ENCODE data around the gene AMPH.
"Not testable (repeated sequence)": the region's sequence is repeated elsewhere in the genome, so short reads cannot be mapped to it uniquely, and the experiment has no call there.

AMPH gene

DNA sequence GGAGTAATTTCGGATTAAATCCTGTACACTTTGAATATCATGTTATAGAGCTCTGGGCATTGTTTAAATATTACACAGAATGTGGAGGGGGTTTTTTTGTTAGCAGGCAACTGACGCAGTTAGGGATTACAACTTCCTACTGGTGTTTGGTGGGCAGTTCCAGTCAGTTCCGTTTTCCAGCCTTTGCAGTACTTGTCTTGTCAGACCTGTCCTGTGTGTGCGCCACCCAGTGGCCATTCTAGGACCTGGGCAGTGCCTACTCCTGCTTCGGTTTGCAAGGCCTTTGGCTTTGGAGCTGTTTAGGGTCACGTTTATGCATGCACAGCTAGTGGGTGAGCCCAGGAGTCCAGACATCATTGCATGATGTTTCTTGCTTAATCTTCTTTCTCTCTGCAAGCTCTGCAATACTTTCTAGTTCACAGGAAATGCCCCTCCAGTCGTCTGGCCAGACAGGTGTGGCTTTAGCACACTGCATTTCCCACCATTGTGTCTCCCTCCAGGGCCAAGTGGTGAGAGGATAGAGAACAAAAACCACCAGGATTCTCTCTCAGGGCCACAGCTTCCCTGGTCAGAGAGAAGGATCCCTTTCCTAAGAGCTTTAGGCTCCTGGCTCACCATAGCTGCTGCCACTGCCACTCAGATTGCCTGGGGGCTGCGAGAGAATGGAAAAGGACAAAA, 261.2 kb downstream of the AMPH start:
- H3K9me3 ChIP-seq = no peaks in the 10 kb centered on the region
- TF ChIP-seq, protein P1, sequence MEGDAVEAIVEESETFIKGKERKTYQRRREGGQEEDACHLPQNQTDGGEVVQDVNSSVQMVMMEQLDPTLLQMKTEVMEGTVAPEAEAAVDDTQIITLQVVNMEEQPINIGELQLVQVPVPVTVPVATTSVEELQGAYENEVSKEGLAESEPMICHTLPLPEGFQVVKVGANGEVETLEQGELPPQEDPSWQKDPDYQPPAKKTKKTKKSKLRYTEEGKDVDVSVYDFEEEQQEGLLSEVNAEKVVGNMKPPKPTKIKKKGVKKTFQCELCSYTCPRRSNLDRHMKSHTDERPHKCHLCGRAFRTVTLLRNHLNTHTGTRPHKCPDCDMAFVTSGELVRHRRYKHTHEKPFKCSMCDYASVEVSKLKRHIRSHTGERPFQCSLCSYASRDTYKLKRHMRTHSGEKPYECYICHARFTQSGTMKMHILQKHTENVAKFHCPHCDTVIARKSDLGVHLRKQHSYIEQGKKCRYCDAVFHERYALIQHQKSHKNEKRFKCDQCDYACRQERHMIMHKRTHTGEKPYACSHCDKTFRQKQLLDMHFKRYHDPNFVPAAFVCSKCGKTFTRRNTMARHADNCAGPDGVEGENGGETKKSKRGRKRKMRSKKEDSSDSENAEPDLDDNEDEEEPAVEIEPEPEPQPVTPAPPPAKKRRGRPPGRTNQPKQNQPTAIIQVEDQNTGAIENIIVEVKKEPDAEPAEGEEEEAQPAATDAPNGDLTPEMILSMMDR (IDR thresholded peaks at IDR 0.05) = peak; percentile 51
- peaks cover 12 to 15% of the 10 kb centered on the region in 2 experiments for H3K4me1 ChIP-seq (ENCODE audit: control insufficient read depth in 1 of 2, insufficient read depth in 1 of 2, low read depth in 1 of 2, low read length in 1 of 2)
- no peaks in the 10 kb centered on the region for H3K36me3 ChIP-seq
- peak overlapping the region; percentile 16 for H3K27ac ChIP-seq
- H3K27me3 ChIP-seq = no peaks in the 10 kb centered on the region
- no peak overlapping the region for H3K4me3 ChIP-seq (ENCODE audit: low read depth in 1 of 2, low read length in 1 of 2)

DNA sequence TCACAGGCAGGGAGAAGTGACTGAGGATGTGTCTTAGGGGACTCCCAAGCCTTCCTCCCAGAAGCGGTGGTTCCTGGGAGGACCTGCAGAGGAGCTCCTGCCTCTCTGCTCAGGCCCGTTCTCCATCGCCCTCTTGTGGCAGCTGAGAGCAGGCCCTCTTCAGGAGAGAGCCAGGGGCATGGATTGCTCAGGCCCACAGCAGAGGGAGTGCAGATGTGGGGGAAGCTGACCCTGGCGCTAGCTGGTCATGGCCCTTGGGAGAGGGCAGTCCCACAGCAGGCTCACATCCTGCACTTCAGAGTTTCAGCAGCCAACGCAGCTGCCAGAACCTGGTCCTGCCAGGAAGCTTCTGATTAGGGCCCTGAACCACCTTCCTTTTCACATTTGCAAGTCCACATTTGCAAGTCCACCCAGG, 263.0 kb downstream of the AMPH start:
- TF ChIP-seq, protein P1 (IDR thresholded peaks at IDR 0.05) = peak; percentile 67
- peaks cover 12 to 15% of the 10 kb centered on the region in 2 experiments for H3K4me1 ChIP-seq (ENCODE audit: control insufficient read depth in 1 of 2, insufficient read depth in 1 of 2, low read depth in 1 of 2, low read length in 1 of 2)
- no peaks in the 10 kb centered on the region for H3K9me3 ChIP-seq
- no peak overlapping the region for H3K4me3 ChIP-seq (ENCODE audit: low read depth in 1 of 2, low read length in 1 of 2)
- H3K27me3 ChIP-seq = no peaks in the 10 kb centered on the region
- no peaks in the 10 kb centered on the region for H3K36me3 ChIP-seq
- no peak overlapping the region for H3K27ac ChIP-seq

- Histone ChIP-seq H3K36me3 (no peaks in the 10 kb centered on the region), H3K4me3 (ENCODE audit: low read depth in 1 of 2, low read length in 1 of 2) (no peak overlapping the region), H3K4me1 (ENCODE audit: control insufficient read depth in 1 of 2, insufficient read depth in 1 of 2, low read depth in 1 of 2, low read length in 1 of 2) (peaks cover 12 to 18% of the 10 kb centered on the region in 2 experiments), H3K27ac (no peak overlapping the region), H3K27me3 (no peaks in the 10 kb centered on the region), H3K9me3 (no peaks in the 10 kb centered on the region)
- TF ChIP-seq, protein P1 (IDR thresholded peaks at IDR 0.05) = no peak
Measured at GRCh38 chr7:38367301-38367890, 263.8 kb downstream of the AMPH start.

DNA sequence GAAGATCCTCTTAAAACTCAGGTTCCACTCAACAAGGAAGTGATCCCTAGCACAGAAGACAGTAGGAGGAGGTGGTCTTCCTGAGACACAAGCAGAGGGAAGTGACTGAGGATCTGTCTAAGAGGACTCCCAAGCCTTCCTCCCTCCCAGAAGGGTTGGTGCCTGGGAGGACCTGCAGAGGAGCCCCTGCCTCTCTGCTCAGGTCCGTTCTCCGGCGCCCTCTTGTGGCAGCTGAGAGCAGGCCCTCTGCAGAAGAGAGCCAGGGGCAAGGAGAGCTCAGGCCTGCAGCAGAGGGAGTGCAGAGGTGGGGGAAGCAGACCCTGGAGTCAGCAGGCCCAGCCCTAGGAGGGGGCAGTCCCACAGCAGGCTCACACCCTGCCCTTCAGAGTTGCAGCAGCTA, 267.8 kb downstream of the AMPH start:
- H3K27ac ChIP-seq; H3K27me3 ChIP-seq; H3K4me3 ChIP-seq (ENCODE audit: low read depth in 1 of 2, low read length in 1 of 2); H3K9me3 ChIP-seq; H3K36me3 ChIP-seq: not testable (repeated sequence)
- TF ChIP-seq, protein P1 (IDR thresholded peaks at IDR 0.05) = peak; percentile 64
- peaks cover 4 to 21% of the 10 kb centered on the region in 2 experiments for H3K4me1 ChIP-seq (ENCODE audit: control insufficient read depth in 1 of 2, insufficient read depth in 1 of 2, low read depth in 1 of 2, low read length in 1 of 2)

DNA sequence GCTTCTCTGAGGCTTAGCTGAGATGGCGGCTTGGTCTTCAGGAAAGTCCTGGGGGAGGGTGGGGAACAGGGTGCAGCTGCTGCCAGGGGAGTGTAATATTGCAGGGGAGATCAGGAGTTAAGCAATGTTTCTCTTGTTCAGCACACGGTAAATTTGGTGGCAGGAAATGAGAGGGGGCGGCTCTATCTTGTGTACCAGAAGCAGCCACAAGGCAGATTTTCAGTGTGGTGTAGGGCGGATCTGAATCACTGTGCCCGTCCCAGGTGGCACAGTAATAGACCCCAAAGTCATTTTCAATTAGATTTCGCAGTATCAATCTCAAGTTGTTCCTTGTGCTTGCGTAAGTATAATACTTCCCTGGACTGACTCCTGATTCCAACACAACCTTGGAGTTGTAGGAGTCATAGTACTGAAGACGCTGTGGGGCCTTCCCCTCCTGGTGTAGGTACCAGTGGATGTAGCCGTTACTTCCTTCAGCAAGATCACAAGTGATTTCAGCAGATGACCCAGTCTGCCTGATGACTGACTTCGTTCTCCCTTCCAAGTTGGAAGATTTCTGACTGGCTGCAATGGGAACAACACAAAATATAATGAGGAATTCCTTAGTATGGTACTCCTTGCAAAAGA, 268.4 kb downstream of the AMPH start:
- not testable (repeated sequence) for H3K27me3 ChIP-seq; H3K9me3 ChIP-seq; H3K4me3 ChIP-seq (ENCODE audit: low read depth in 1 of 2, low read length in 1 of 2); H3K36me3 ChIP-seq; H3K27ac ChIP-seq
- peaks cover 4 to 17% of the 10 kb centered on the region in 2 experiments for H3K4me1 ChIP-seq (ENCODE audit: control insufficient read depth in 1 of 2, insufficient read depth in 1 of 2, low read depth in 1 of 2, low read length in 1 of 2)

GRCh38 chr7:38360776-38361175, 270.4 kb downstream of the AMPH start:
- H3K36me3 ChIP-seq = no peaks in the 10 kb centered on the region

More at GRCh38 chr7:38360776-38361175, 270.4 kb downstream of the AMPH start:
- no peak overlapping the region for H3K4me3 ChIP-seq (ENCODE audit: low read depth in 1 of 2, low read length in 1 of 2)
- H3K27ac ChIP-seq = no peak overlapping the region
- peaks cover 4 to 17% of the 10 kb centered on the region in 2 experiments for H3K4me1 ChIP-seq (ENCODE audit: control insufficient read depth in 1 of 2, insufficient read depth in 1 of 2, low read depth in 1 of 2, low read length in 1 of 2)
- no peaks in the 10 kb centered on the region for H3K27me3 ChIP-seq
- H3K9me3 ChIP-seq = no peaks in the 10 kb centered on the region
- TF ChIP-seq, protein P1 (IDR thresholded peaks at IDR 0.05) = no peak

Measured in neutrophil (primary cell).